Activated T-helper 1 cell treated with anti-CD3 and anti-CD28 coated beads, Interleukin-2, amount 50 U/mL, for 16 hours (primary cell): ENCODE measurements around the gene TENM3.

Experiments used
- DNase-seq, 2 donors: peaks; one replicate each; pipeline ENCODE4 v3.0.0-alpha.2; 2020; ENCODE audit warnings: low read depth in 1 of 2, low spot score in 1 of 2

The TENM3 gene

DNA sequence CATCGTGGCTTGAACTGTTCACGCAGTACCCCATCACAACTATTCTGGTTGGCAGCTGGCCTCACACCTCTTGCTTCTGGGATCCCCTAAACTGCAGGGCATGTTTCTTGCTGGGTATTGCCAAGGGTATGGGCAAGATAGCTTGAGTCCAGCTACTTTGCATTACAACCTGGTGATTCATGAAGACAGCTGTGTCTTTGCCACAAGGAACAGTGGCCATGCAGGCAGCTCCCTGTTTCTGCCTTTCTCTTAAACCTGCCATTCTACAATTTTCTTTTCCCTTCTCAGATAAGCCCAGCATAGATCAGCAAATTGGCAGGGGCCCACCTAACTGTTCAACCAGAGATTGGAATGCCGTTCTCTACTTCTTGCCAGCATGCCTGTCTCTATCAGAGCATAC lies 42.8 kb downstream of the TENM3 start:
- no peak for DNase-seq

DNA sequence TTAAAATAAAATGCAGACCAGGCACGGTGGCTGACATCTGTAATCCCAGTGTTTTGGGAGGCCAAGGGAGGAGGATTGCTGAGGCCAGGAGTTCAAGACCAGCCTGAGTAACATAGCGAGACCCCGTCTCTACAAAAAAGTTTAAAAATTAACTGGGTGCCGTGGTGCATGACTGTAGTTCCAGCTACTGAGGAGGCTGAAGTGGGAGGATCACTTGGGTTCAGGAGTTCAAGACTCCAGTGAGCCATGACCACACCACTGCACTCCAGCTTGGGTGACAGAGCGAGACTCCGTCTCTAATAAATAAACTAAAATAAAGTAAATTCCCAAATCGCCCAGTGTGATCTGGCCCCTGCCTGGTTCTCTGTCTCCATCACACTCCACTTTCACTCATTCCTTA lies 43.7 kb downstream of the TENM3 start:
- no peak for DNase-seq

DNA sequence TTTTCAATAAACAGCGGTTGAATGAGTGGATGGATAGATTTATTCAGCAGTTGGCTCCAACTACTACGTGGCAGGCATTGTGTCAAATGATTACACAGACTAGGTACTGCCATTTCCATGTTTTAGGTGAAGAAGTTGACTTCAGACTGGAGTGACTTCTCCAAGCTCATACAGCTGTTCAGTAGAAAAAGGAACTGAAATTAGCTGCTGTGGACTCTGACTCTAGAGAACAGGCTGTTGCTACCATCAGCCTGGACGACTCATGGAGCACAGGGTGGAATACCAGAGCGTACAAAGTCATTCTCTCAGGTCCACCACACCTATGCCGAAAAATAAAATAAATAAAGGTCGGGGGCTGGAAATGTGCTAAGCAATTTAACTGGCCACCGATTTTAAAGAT lies 45.3 kb downstream of the TENM3 start:
- no peak for DNase-seq

DNA sequence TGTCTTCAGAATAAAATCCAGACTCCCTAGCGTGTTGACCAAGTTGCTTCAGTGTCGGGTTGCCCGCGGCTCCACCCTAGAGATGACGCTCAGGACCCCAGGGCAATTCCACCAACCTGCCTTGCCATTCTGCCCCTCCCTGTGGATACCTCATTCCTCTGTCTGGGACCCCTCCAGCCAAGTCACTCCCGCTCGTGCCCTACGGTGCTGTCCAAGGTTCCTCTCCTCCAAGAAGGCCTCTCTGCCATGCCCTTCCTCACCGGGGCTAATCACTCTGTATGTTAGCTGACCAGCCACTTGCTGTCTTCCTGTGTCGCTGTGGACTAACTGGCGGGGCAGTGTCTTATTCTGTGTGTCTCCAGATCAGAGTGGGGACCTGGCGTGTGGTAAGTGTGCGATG lies 46.6 kb downstream of the TENM3 start:
- no peak for DNase-seq

DNA sequence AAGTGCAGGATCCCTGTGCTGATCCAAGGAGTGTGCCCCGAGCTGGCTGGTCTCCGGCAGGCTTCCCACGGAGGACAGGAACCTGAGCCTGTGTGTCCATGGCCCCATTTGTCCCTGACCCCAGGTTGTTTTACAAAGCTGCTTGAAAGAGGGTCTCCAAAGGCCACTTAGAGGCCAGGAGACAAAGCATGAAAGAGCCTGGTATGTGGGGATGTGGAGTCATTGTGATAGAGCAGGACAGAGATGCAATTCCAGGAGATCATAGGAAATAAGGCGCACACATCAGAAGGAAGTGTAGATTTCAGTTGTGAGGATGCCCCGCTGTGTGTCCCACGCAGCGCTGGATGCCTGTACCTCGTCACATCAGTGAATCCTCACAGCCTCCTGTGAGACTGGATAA lies 48.0 kb downstream of the TENM3 start:
- DNase-seq: no peak

DNA sequence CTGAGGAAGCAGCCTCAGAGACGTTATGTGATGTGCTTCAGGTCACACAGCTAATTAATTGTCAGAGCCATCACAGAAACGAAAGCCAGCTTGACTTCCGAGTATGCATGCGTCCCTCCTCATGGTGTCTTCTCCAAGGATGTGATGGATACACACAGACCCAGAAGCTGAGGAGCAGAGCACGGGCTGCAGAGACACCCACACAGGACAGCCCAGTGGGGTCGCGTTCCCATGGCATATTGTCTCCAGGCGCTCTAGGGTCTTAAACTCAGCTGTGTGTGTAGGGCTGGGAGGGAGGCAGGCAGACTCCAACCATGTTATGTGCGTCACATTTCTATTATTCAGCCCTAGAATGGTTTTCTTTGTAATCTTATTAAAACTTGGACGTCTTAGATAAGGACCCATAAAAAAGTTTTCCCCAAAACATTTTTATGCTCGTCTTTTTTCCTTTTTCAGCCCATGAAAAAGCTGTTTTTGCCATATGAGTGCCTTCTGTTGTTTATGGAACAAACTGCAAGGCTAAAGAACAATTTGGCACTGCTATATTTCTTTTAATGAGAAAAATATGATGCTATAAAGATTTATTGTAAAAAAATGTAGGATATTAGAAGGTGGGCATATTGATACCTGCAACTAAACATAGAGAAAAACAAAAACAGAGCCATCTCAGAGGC lies 48.5 kb downstream of the TENM3 start:
- no peak for DNase-seq

DNA sequence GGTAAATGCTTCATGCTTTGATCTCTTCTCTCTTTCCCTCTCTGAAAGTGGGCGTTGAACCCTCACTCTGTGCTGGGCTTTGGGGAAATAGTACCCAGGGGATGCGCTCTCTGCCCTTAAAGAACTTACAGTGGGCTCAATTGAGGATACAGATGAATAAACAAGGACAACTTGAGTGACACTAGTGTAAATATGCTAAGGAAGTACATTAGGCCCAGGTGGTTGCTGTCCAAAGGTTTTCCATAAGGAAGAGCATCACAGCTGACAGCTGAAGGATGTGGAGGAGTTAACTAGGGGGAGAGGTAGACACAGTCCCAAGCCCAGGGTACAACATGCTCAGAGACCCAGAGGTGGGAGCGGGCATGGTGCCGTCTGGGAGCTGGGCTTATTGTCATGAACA lies 49.4 kb downstream of the TENM3 start:
- DNase-seq: no peak

DNA sequence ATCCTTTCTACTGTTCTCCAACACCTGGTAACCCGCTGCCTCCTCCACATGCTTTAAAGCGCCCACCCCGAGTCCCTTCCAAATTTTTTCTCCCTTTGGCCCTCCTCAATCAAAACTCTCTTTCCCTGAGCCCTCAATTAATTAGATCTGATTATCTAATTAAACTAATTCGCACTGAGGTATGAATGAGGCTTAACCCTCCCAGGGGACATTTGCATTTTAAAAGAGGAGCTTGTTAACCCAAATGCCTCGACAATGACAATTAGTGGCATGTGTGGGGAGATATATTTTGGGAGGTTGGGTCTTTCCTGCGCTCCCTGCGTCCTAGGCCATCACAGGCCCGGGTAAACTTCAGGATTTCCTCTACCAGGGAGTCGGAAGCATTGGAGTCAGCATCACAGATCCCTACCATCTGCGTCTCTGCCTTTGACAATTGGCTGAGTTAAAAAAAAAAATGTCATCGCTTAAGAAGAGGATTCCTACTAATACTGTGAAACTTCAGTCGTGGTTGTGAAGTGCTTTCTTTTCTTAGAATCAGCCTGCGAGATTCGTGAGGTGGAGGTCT lies 50.6 kb downstream of the TENM3 start:
- DNase-seq: no peak

DNA sequence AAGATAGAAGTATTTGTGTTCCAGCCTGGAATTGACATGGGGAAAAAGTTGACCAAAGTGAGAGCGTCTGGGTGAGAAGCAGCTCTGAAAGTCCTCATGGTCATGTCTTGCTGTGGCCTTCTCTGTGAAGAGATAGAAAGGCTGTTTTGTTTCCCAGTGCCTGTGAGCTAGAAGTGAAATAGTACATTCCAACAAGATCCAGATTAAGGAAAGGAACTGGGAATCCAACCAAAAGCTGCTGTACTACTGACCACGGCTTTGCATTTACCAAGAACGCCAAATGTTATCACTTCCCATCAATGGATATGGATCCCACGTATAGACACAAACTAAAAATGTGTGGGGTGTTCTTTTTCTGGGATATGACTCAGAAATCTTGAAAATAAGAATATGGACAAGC lies 51.2 kb downstream of the TENM3 start:
- DNase-seq: no peak

DNA sequence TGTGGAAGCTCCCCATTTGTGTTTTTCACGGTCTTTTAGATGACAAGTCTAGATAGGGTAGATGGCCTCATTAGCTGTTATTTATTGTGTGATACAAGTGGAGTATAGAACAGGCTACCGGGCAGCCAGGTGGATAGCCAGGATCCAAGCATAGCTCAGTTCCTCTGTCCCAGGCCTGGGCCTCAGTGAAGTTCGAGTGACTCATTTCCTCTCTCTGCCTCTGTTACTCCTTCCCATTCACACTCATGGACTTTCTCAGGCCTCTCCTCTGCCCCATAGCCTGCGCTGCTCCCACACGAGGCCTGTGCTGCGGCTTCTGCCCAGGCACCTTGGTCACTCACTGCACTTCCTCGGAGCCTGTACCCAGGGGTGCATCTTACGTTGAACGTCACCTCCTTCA lies 54.5 kb downstream of the TENM3 start:
- no peak for DNase-seq

DNA sequence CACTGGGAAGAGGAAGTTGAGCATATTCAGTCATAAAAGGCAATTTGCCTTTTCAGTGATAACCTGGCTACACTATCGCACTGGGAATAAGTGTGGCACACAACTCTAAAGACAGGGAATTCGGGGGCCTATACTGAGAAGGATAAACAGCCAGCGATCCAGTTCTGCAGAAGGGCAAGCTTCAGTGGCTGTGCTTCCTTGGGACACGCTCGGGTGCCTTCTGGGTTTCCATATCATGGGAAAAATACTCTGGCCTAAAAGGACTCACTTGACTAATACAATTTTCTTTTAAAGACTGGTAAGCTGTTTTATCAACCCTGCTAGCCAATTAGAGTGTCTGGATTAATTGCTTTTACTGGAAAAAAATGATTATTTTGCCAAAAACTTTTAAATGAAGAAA lies 58.5 kb downstream of the TENM3 start:
- no peak for DNase-seq

DNA sequence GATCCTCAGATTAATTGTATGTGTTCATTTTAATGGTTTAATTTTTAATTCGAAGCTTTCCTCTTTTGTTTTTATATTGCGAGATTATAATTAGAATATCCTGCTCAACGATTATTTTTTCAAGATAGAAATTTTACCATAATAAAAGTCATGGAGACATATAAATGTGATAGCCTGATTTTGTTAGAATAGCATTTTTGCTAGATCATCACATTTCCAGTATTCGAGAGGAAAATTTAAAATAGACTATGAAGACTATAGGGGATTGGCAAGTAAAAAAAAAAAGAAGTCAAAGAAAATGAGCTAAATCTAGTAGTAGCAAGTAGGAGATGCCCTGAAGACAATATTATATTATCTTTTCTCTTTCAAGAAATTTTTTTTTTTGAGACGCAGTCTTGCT lies 60.6 kb downstream of the TENM3 start:
- no peak for DNase-seq

DNA sequence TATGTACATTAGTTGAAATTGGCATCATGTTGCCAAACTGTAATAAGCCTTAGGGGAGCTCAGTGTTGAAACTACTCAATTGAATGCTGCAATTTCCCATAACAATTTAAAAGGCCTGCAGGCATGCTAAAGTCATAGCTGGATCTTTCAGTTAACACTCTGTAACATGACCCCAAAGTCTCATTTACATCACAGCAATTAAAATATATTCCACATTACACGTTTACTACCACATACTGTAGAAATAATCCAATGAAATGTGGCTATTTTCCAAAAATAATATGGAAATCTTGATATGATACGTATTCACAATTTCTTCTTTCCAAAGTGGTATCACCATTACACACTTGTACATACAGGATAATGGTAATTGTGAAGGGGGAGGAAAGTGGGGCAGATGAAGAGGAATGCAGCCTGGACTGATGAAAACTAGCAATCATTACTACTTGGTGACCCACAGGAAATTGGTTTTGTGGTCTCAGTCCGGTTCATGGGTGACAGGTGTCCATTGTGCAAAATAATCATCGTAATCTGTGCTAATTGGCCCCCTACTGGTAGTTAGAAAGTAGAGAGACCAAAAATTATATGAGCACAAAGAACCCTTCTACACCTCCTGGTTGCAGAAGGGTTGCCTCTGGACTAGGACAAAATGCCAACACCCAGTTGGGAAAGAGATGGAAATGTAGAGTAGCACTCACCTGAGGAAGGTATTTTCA lies 63.7 kb downstream of the TENM3 start:
- no peak for DNase-seq

DNA sequence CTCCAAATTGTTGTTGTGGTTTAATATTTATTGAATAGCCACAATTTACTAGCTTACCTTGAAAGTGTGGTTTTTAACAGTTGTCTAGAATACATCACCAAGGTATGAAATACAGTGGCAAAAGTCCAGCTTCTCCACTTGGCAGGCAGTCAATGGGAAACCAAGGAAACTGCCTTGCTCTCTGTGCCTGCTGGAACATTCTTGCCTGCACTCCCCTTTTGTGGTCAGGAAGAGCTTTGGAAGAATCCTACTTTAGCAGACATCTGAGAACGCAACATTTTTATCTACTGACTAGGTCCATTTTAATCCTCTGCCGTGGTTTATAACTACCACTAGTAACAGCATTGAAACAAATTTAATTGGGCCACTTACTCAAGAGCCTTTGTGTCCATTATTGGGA lies 64.5 kb downstream of the TENM3 start:
- no peak for DNase-seq

DNA sequence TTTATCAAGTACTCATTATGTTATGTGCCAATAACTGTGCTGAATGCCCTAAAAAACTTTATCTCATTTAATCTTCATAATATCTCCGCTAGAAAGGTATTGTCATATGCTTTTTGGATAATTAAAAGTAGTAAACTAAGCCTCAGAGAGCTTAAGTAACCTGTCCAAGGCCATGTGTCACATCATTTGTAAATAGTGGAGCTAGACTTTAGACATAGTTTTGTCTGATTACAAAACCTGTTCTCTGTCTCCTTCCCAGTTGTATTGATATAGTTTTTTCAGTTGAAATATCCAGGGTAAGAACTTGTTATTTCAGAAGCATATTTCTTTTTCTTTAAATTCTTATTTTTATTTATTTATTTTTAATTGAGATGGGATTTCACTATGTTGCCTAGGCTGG lies 66.7 kb downstream of the TENM3 start:
- no peak for DNase-seq

DNA sequence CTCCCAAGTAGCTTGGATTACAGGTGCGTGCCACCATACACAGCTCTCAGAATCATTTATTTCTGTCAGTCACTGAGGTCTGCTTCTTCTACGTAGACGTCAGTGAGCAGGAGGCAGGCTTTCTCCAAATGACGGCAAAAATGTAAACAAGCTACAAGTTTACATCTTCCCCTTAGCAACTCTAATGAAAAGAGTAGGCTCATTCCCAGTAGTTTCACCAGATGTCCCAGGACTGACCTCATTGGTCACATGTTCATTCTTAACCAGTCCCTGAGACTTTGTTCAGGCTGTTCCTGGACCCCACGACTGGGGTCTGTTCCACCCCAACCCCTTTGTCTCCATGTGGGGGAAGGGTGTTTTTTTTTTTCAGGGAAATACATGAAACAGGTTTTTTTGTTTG lies 67.1 kb downstream of the TENM3 start:
- DNase-seq: no peak

DNA sequence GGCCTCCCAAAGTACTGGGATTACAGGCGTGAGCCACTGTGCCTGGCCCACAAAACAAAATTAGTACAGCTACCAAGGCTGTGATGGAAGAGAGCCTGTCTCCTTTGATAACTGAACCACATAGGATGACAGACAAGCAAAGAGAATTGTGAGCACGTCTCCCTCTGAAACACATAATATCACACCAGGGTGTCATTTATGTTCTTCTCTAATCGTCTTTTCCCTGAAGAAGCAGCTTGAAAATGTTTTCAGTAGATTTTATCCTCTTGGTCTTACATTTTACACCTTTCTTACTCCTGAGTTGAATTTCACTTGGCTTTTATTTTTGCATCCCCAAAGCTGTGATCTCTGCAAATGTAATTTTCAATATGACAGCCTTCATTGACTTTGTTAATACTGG lies 67.8 kb downstream of the TENM3 start:
- no peak for DNase-seq

DNA sequence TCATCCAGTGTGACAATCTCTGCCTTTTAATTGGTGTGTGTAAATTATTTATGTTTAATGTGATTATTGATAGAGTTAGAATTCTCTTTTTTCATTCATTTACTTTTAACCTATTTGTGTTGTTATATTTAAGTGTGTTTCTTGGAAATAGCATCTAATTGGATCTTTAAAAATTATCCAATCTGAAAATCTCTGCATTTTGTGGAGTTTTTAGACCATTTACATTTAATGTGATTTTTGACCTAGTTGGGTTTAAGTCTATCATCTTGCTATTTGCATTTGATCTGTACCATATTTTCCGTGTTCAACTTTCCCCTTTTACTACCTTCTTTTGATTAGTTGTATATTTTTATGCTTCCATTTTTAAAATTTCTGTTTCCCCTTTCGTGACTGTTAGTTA lies 71.3 kb downstream of the TENM3 start:
- no peak for DNase-seq

DNA sequence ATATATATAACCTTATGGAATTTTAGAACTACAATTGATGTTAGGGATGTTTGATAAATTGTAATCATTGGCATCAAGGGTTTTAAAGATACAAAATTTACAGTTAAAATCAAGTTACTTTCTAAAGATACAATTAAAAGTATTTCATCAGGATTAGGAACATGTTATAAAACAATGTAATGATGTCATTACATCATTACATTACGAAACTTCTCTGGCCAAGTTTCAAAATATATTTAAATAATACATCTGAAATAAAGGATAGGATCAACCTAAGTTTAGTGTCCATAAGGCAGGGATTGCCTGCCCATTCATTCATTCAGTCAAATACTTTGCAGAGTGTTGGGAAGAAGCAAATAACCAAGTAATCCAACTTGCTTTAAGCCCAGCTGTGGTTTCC lies 75.1 kb downstream of the TENM3 start:
- no peak for DNase-seq

DNA sequence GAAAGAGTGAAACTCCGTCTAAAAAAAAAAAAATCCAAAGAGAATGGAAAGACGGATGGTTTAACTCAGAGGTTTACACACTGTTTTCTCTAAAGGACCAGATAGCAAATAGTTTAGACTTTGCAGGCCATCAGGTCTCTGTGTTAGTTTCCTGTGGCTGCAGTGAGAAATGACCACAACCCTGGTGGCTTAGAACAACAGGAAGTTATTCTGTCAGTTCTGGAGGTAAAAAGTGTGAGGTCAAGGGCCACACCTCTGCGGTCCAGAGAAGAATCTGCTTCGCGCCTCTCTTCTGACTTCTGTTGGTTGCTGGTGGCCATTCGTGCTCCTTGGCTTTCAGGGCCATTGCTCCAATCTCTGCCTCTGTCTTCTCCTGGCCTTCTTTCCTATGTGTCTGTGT lies 76.9 kb downstream of the TENM3 start:
- DNase-seq: no peak

DNA sequence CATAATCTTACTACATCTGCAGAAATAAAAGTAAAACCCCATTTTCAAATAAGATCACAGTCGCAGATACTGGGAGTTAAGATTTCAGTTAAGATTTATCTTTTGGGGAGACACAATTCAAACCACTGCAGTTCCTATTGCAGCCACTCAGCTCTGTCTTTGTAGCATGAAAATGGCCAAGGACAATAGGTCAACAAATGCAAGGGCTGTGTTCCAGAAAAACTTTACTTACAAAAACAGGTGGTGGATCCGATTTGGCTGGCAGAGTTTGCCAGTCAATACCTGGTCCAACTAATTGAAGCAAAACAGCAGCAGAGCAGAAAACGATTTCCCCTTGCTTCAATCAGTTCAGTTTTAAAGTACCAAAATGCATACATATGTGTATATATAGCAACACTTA lies 77.4 kb downstream of the TENM3 start:
- DNase-seq: no peak

DNA sequence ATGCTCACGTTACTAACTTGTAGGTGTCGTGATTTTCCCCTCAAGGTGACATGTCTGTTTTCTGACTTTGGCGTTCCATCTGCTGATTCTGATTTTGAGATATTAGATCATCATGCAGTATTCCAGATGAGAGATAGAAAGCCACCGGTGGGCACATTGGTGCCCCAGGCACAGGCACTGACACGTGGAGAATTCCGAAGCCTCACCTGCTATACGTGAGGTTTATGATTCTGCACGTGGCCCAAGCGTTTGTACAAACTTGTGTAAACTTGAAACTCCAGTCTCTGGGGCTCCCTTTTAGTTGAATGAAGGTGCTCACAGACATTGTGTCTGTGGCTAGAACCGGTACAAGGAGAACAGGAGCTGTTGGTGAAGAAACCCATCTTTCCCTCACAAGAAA lies 81.1 kb downstream of the TENM3 start:
- DNase-seq: no peak

DNA sequence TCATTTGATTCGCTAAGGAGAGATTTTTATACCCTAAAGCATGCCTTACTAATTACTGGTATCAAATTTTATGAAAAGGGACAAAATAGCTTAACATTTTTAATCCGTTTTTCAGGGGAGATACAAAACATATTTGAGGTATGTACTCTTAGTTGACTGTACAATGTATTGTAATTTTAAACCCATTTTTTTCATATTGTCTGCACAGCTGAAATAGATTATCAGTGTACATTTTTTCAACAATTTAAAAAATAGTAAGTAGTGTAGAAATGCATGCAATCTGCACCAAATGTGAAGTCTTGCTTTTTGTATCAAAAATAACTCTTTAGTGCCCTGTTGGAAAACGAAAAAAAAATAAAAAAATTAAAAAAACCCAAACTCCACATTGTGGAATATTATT lies 82.2 kb downstream of the TENM3 start:
- DNase-seq: no peak
